ENCODE results near the gene AGPS.
"Not testable (repeated sequence)": the region's sequence is repeated elsewhere in the genome, so short reads cannot be mapped to it uniquely, and the experiment has no call there.

AGPS gene

DNA sequence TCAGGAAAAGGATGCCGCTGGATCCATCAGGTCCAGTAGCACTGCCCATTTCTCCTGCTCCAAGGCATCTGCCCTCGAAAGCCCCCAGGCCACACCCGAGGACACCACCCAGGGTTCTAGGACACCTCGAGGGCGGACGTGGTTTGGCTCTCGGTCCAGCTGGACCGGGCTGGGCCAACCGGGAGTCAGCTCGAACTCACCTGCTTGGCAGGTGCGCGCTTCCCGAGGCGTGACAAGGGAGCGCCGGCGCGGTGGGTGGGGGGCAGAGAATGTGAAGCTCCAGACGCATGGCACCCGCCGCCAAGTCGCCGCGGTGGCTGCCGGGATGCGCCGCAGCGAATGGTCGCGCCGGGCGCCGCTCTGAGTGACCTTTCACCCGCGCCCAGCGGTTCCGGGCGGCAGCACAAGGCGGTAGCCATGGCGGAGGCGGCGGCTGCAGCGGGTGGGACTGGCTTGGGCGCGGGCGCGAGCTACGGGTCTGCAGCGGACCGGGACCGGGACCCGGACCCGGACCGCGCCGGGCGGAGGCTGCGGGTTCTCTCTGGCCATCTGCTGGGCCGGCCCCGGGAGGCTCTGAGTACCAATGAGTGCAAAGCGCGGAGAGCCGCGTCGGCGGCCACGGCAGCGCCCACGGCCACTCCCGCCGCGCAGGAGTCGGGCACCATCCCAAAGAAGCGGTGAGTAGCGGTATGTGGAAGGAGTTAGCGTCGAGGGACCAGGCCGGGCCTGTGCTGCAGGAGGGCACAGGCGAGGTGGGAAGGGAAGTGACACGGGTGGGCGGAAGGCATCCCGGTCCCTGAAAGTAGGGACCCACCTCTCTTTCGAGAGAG, at the start of gene AGPS:
AGPS (plus strand) TSS at position 401 of the 830 bp plus-strand sequence; CDS start at position 418, 17 bp downstream.
- peak; percentile 61 for DNase-seq

DNA sequence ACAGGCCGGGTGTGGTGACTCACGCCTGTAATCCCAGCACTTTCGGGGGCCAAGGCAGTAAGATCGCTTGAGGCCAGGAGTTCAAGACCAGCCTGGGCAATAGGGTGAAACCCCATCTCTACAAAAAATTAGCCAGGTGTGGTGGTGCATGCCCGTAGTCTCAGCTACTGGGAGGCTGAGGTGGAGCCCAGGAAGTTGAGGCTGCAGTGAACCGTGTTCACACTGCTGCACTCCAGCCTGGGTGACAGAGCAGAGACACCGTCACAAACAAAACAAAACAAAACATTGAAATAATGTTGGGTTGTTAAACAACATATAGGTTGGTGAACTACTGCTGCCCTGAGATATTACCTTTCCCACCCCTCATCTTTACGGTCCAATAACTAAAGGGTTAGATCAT, 48.8 kb upstream of the AGPS start:
- no peak for DNase-seq

- no peak for DNase-seq
These were observed 48.3 kb upstream of the AGPS start for GRCh38 chr2:177344316-177344715.

DNA sequence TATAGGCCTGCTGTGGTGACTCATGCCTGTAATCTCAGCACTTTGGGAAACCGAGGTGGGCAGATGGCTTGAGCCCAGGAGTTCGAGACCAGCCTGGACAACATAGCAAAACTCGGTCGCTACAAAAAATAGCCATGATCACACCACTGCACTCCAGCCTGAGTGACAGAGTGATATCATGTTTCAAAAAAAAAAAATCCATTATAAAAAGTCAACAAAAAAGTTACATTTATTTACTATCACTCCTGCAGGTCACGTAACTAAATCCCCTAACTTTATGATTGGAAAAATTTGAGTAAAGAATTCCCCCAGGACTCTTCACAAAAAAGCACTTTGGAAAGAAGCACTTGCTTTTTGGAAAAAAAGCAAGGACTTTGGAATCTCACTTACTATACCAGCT, 46.4 kb upstream of the AGPS start:
- no peak for DNase-seq

GRCh38 chr2:177347570-177347969, 45.0 kb upstream of the AGPS start:
- no peak for DNase-seq

DNA sequence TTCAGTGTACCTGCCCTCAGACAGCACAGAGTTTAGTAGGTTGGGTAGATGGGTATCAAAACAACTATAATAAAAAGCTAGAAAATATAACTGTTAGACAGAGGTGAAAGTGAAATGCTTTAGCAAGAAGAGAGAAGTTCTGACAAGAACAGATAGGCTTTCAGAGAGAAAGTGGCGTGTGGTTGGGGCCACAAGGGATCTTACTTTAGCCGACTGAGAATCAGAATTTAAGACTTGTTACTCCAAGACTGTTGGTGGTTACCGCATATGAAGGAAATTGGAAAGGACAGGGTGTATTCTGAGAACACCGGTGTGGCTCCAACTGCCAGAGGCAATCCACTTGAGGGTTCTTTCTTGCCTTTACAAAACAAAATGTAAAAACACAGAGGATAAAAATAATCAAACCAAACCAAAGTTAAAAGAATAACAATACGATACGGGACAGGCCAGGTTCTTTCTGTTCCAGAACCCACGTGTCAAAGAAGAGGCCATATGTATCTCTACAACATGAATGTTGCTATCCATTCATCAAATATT, 44.4 kb upstream of the AGPS start:
- no peak for DNase-seq

GRCh38 chr2:177348733-177349693, 43.6 kb upstream of the AGPS start:
- no peak for DNase-seq

- DNase-seq: not testable (repeated sequence)
These were observed 41.9 kb upstream of the AGPS start for GRCh38 chr2:177350624-177351023.

- not testable (repeated sequence) for DNase-seq
These were observed 41.5 kb upstream of the AGPS start for GRCh38 chr2:177351121-177351520.

GRCh38 chr2:177352441-177353186, 40.0 kb upstream of the AGPS start:
- no peak for DNase-seq

GRCh38 chr2:177353187-177353478, 39.4 kb upstream of the AGPS start:
- DNase-seq: no peak

GRCh38 chr2:177354541-177354940, 38.0 kb upstream of the AGPS start:
- DNase-seq: not testable (repeated sequence)

DNA sequence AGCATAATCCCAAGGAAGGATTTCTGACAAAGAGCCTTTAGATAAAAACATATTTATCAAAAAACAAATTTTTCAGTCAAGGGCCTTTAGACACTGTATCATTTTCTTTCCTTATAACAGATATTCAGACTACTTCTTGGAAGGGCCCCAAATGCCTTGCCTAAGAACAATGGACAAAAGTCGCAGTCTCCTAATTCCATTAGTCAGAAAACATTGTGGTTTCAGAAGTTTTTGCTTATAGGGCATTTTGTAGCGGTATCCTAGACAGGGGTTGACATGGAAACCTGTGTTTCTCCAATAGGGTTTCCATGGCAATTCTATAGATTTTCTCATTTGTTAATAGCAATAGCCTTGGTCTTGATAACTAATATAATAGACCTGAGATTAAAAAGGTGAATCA, 36.7 kb upstream of the AGPS start:
- no peak for DNase-seq

DNA sequence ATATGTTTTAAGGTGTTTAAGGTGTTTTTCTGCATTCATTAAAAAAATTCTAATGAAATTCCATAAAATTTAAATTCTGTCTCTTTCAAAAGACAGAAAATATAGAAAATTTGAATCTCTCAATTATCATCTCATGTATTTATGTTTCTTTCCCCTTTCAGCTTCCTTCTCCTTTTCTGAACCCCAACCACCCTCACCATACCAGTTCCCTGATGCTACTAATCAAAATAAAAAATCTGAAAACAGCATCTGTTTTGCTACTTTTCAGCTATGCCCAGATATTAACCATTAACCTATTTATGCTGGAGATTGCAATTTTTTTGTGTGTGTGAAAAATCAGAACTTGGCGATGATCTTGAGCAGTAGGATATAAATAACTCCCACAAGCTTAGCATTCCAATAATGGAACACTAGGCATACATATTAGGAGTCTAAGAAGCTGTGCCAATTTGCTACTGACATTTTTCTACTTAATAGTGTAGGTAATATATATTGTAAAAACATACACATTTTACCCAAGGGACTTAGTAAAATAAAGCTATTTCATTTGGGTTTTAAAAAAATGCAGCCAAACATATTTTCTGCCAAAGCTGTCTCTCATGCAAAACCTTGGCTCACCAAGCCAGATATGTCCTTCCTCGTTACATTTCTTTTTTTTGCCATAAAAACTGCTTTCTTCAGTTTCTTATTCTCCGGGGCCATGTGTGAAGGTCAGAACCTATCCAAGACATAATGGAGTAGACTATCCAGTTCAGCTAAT, 32.6 kb upstream of the AGPS start:
- no peak for DNase-seq

GRCh38 chr2:177362499-177362898, 30.1 kb upstream of the AGPS start:
- DNase-seq: no peak

DNA sequence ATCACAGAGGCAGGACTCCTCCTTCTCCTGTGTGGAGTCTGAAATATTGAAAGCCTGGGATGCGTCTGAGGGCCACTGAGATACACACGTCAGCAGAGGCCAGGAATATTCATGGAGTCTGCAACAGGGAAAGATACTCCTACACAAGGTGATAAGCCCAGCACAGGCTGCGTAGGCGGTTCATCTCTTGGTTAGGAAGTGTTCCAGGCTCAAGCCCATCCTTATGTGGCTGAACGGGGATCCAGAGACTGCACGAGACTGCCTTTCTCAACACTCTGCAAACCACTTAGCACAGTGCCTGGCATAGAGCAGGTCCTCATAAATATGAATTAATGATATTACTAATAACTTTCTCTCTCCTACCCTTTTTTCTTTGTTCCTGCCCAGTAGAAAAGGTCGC, 29.2 kb upstream of the AGPS start:
- DNase-seq: no peak

- not testable (repeated sequence) for DNase-seq
These were observed 26.8 kb upstream of the AGPS start for GRCh38 chr2:177365764-177366163.

DNA sequence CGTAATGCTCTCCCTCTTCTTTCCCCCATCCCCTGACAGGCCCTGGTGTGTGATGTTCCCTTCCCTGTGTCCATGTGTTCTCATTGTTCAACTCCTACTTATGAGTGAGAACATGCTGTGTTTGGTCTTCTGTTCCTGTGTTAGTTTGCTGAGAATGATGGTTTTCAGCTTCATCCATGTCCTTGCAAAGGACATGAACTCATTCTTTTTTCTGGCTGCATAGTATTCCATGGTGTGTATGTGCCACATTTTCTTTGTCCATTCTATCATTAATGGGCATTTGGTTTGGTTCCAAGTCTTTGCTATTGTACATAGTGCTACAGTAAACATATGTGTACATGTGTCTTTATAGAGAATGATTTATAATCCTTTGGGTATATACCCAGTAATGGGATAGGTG, 24.6 kb upstream of the AGPS start:
- DNase-seq: not testable (repeated sequence)

DNA sequence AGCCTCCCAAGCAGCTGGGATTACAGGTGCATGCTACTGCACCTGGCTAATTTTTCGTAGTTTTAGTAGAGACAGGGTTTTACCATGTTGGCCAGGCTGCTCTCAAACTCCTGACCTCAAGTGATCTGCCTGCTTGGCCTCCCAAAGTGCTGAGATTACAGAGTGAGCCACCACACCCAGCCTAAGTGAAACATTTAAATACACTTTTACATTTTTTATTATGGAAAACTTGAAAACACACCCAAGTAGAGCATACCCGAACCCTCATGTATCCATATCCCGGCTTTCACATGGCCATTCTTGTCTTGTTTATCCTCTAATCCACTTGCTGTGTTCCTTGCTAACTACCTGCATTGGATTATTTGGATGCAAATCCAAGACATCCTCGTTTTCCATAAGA, 13.2 kb upstream of the AGPS start:
- no peak for DNase-seq

DNA sequence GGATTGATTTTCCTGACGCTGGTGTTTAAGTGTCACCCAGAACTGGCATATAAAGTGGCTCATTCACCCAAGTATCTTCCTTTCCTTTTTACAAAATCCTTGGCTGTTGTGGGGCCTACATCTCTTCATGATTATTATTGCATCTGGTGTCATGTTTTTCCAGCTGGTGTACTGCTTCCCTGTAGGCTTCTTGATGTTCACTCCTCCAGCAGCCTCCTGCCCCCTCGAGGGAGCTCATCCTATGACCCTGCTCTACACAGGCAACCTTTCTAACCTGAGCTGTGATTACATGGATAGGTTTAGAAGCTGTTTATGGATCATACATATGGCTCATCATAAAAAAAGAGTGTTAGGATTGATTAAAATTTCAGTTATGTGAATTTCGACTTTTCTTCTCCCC, 12.4 kb upstream of the AGPS start:
- DNase-seq: no peak

GRCh38 chr2:177383935-177384334, 8.6 kb upstream of the AGPS start:
- DNase-seq: no peak

GRCh38 chr2:177385151-177385550, 7.4 kb upstream of the AGPS start:
- no peak for DNase-seq

Data from NCI-H1092 (cell line).